HG02884 (cell line): ENCODE results near the gene IRF1.
"Not testable (repeated sequence)": the region's sequence is repeated elsewhere in the genome, so short reads cannot be mapped to it uniquely, and the experiment has no call there.

ENCODE experiments used
- ATAC-seq: cut with Tn5 transposase; IDR thresholded peaks from one replicate; pipeline ENCODE4 v1.9.1; 2021; ENCODE audit warnings: mild to moderate bottlenecking, moderate library complexity; ENCODE audit not compliant: unreplicated experiment

The IRF1 gene

DNA sequence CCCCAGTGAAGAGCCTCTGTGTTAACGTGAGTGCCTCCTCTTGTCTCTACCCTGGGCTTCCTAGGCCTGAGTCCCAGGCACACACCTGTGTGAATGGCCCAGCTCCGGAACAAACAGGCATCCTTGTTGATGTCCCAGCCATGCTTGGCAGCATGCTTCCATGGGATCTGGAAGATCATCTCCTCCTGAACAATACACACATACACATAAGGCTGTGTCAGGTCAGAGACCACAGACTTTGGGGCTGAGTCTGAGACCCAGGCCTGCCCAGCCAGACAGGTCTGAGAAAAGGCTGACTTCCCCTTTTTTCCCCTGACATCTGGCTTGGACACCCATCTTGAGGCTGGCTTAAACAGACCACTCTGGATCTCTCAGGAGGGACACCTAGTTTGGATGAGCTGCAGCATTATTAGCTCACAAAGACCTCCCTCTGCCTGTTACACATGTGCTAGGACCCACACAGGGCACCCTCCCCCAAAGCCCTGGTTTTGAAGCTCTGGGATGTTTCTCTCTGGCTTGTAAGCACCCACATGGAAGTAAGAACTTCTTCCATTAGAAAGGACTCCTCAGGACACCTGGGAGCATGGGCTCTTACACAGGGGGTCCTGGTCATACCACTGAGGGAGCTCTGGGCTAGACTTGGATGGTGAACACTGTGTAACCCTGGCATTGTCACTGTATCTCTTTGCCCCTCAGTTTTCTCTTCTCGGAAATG lies 2.6 kb downstream of the IRF1 start:
- no peak for ATAC-seq

GRCh38 chr5:132487095-132487428 lies 3.5 kb downstream of the IRF1 start:
- no peak for ATAC-seq

GRCh38 chr5:132486318-132487094 lies 4.1 kb downstream of the IRF1 start:
- no peak for ATAC-seq

- no peak for ATAC-seq
Observed at GRCh38 chr5:132485641-132486317, 4.8 kb downstream of the IRF1 start.

GRCh38 chr5:132484876-132485640 lies 5.5 kb downstream of the IRF1 start:
- ATAC-seq: not testable (repeated sequence)

- ATAC-seq: no peak
Observed at GRCh38 chr5:132484391-132484725, 6.2 kb downstream of the IRF1 start.

- no peak for ATAC-seq
Observed at GRCh38 chr5:132483661-132484390, 6.7 kb downstream of the IRF1 start.

DNA sequence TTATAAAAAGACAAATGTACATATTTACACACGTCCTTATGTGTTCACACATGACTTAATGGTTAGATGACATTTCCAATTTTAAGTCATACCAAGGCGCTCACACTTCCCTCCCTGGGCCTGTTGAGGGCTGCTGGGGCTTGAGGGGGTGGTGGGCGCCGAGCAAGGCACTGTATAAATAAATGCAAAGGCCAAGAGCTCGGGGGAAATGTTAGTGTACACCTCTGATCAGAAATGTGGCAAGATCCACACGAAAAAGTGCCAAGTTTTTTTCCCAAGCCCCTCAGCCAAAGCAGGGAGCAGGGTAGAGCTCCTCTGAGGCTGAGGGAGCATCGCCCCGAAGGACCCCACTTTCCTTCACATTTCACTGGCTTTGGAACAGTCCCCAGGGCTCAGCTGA lies 7.5 kb downstream of the IRF1 start:
- no peak for ATAC-seq

GRCh38 chr5:132481596-132482211 lies 8.9 kb downstream of the IRF1 start:
- ATAC-seq: no peak

GRCh38 chr5:132480893-132481595 lies 9.5 kb downstream of the IRF1 start:
- no peak for ATAC-seq

DNA sequence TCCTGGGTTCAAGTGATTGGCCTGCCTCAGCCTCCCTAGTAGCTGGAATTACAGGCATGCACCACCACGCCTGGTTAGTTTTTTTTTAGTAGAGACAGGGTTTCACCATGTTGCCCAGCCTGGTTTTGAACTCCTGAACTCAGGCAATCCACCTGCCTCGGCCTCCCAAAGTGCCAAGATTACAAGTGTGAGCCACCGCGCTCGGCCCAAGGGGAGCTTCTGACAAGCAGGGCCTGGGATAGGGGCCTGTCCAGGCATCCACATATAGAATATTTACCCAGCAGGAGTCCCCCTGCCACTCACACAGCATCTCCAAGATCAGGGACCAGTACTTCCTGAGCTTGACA lies 10.1 kb downstream of the IRF1 start:
- no peak for ATAC-seq

GRCh38 chr5:132480042-132480441 lies 10.5 kb downstream of the IRF1 start:
- ATAC-seq: no peak

DNA sequence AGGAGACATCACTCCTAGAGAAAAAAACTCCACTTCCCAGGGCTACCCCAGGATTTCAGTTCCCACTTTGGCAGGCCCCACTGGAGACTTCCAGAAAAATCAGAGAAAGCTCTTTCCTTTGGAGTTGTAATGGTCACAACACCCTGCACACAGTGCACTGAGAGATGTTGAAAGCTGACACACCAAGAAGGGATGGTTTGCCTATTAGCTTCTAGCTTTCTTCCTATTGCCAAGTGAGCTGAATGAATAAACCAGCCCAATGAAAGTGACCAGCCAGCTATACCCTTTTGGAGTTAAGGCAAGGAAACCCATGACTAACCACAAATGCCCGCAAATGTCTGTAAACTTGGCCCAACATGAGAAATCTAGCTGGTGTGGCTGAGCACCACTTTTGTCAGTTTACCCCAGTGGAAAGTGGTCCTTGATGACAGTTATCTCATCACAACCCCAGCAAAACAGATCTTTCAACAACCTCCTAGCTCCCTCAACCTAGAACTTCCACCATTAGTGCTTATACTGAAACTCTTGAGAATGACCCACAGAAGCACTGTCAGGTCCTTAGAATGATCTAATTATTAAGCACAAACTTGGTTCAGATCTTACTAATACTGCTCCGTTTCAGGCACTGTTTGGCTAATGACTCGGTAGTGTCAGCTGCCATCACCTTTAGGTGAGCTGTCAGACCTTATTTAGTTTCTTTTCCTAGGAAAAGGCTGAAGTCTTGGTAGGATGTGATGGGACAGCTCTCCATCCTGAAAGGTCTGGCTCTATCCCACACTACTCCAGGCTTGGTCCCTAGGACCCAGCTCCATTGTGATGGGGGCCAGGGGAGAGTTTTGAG lies 11.2 kb downstream of the IRF1 start:
- peak; percentile 47 for ATAC-seq

DNA sequence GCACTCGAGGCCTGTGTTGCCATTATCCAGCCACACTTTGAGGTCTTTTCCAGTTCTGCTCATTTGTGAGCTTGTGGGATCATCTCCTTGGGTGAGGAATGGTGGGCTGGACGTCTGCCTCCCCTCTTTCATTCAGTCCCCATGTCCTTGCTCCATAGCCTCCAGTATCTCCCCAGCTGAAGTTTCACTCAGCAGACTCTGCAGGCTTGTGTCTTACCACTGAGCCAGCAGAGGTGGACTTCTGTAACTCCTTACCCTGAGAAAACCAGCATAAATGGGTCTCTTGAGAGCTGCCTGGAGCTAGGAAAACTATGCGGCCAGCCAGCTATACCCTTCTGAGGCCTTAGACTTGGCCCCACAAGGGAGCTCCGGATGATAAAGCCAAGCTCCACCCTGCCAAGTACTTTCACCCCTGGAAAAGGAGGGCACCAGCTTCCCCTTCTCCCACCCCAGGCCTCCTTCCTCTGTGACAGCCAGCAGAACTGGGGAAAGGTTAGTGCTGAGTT lies 12.2 kb downstream of the IRF1 start:
- no peak for ATAC-seq

DNA sequence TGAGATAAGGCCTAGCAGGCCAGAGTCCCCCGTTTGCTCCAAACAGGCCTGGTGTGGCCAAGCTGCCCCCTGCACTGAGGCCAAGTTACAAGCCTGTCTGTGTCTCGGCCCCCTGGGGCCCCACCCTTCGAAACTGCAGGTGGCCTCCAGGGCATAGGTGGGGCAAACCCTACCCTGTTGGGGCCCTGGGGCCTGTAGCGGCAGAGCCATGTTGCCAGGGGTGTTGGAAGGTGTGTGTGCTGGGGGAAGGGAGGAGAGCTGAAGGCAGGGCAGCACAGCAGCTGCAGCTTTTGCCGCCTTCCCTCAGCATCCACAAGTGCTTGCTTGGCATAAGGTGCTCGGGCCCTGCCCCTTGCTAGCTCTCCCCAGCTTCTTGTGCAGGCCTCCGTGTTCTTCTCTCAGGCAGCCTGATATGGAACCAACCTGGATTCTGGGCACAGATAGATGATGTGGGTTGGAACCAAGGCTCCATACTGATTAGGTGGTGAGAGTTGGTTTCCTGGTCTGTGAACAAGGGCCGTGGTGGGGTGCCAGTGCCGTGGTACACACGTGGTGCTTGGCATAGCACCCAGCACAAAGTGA lies 12.7 kb downstream of the IRF1 start:
- ATAC-seq: no peak

- no peak for ATAC-seq
Observed at GRCh38 chr5:132476876-132477781, 13.4 kb downstream of the IRF1 start.
